HepG2 (cell line): ENCODE results near the gene MZF1. TPM values are rescaled to one million over a fixed set of nuclear protein-coding genes. Genes with fewer than 3 reads are reported as not detected.

ENCODE experiments used
- ARID2 ChIP-seq: sonication (generic); formaldehyde crosslinking; IDR thresholded peaks from 2 replicates; pipeline ENCODE4 v1.8.1; 2022; ENCODE audit warnings: mild to moderate bottlenecking, missing genetic modification reagents, borderline replicate concordance
- KIAA2018 ChIP-seq: sonication (generic); formaldehyde crosslinking; IDR thresholded peaks from 2 replicates; pipeline ENCODE4 v1.5.0; 2020; ENCODE audit warnings: mild to moderate bottlenecking, missing genetic modification reagents, borderline replicate concordance
- NCOR1 ChIP-seq: fragments of 200-600 bp; sonication (generic); IDR thresholded peaks from 2 replicates; pipeline ENCODE4 v1.7.0; 2017; ENCODE audit warnings: antibody characterized with exemption, low read length, borderline replicate concordance
- SOX13 ChIP-seq, 3 experiments: fragments of 450-650 bp in 1 of 3; sonication (generic) in 1 of 3; formaldehyde crosslinking in 1 of 3; IDR thresholded peaks in 2 of 3; conservative IDR thresholded peaks in 1 of 3; 2 replicates each; pipeline versions ENCODE4 v1.5.0 to v1.6.1; 2016 to 2020; ENCODE audit warnings: antibody characterized with exemption in 1 of 3, mild to moderate bottlenecking in 1 of 3, missing compliant biosample characterization in 1 of 3, missing genetic modification reagents in 1 of 3, moderate library complexity in 1 of 3
- ZBTB39 ChIP-seq: sonication (generic); formaldehyde crosslinking; IDR thresholded peaks from 2 replicates; pipeline ENCODE4 v1.5.0; 2020; ENCODE audit warnings: missing genetic modification reagents
- ZNF749 ChIP-seq: sonication (generic); formaldehyde crosslinking; IDR thresholded peaks from 2 replicates; pipeline ENCODE4 v1.8.0; 2022; ENCODE audit warnings: mild to moderate bottlenecking, missing genetic modification reagents, moderate library complexity, borderline replicate concordance
- ZNF792 ChIP-seq: IDR thresholded peaks from 2 replicates; pipeline ENCODE4 v1.6.1; 2016
- ZNF839 ChIP-seq: sonication (generic); formaldehyde crosslinking; IDR thresholded peaks from 2 replicates; pipeline ENCODE4 v1.4.0; 2020; ENCODE audit warnings: missing genetic modification reagents, mild to moderate bottlenecking, borderline replicate concordance
- polyA plus RNA-seq, 8 experiments: library from polyadenylated mRNA; depleted of rRNA in 3 of 8; stranded (reverse) in 7 of 8; unstranded in 1 of 8; fragments of >200 nt; fragmentation: Illumina TruSeq in 4 of 8; extraction: Trizol in 4 of 8; gene quantifications; 2 replicates each; pipeline versions ENCODE4 v1.2.1 to v1.2.3, GENCODE V29; 2011 to 2016; ENCODE audit warnings: low read depth in 4 of 8, missing spikeins in 1 of 8, mixed read lengths in 1 of 8; ENCODE audit not compliant: insufficient read depth in 1 of 8
- total RNA-seq, 5 experiments: library from RNA; depleted of rRNA; stranded (reverse); fragments of >200 nt; fragmentation: Illumina TruSeq; extraction: Trizol; gene quantifications; 2 replicates each; pipeline ENCODE4 v1.2.3, GENCODE V29; 2016; ENCODE audit warnings: low read depth in 1 of 5
- TF ChIP-seq, protein P1 (sequence below): sonication (generic); formaldehyde crosslinking; IDR thresholded peaks from 2 replicates; pipeline ENCODE4 v1.8.0; 2022; ENCODE audit warnings: missing genetic modification reagents, mild to moderate bottlenecking, moderate library complexity, borderline replicate concordance
- TF ChIP-seq, protein P2 (sequence below): sonication (generic); formaldehyde crosslinking; IDR thresholded peaks from 2 replicates; pipeline ENCODE4 v1.5.1; 2020; ENCODE audit warnings: missing genetic modification reagents, mild to moderate bottlenecking, borderline replicate concordance

MZF1 gene
- total and polyA plus RNA-seq, 2 of the 13 experiments (the other 11 are each of a cell fraction or from before 2014, with no cell fraction given) = 3.1 to 8.1 TPM

DNA sequence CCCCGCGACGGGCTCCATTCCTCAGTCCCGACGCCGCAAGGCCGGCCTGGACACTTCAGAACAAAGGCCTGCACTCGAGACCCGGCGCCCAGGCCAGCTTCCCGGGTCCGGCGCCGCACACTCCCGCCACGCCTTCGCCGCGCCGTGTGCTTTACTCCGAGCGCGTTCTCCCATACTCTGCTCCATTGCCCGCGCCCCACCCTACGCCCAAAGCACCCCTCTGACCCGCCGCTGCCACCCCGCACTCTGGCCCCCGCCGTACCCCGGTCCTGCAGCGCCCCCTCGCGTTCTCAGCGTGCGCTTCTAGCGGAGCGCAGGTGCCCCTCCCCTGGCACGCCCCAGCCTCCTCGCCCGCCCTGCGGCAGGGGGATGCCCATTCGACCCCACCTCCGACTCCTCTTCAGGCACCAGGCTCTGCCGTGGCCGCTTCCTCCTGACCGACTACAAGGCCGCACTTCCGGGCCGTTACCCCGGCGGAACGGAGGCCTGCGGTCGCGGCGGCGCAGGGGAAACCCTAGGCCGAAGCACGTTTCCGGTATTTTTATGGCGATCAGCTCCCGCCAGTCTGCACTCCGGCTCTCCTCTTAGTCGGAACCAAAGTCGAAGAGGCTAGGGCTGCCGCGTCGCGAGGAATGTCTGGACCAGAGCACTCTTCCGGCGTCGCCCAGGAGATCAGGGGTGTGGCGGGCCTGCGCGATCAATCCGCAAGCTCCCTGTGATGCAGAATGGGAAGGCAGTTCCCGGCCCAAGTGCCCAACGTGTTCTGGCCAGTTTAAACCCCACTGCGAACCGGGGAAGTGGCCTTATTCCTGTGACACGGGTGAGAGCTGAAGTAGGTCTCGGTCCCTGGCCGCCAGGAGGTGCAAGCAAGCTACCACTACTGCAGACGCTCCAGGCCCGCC, 53.5 kb downstream of the MZF1 start, which contains the start of gene ZBTB45 (continued):
- TF ChIP-seq, protein P1, sequence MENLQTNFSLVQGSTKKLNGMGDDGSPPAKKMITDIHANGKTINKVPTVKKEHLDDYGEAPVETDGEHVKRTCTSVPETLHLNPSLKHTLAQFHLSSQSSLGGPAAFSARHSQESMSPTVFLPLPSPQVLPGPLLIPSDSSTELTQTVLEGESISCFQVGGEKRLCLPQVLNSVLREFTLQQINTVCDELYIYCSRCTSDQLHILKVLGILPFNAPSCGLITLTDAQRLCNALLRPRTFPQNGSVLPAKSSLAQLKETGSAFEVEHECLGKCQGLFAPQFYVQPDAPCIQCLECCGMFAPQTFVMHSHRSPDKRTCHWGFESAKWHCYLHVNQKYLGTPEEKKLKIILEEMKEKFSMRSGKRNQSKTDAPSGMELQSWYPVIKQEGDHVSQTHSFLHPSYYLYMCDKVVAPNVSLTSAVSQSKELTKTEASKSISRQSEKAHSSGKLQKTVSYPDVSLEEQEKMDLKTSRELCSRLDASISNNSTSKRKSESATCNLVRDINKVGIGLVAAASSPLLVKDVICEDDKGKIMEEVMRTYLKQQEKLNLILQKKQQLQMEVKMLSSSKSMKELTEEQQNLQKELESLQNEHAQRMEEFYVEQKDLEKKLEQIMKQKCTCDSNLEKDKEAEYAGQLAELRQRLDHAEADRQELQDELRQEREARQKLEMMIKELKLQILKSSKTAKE (CRISPR knock-in tag) = peak; percentile 73
- TF ChIP-seq ZBTB39 (CRISPR knock-in tag) = peak; percentile 86; the same call in 1 of the 2 replicates
- TF ChIP-seq, protein P2, sequence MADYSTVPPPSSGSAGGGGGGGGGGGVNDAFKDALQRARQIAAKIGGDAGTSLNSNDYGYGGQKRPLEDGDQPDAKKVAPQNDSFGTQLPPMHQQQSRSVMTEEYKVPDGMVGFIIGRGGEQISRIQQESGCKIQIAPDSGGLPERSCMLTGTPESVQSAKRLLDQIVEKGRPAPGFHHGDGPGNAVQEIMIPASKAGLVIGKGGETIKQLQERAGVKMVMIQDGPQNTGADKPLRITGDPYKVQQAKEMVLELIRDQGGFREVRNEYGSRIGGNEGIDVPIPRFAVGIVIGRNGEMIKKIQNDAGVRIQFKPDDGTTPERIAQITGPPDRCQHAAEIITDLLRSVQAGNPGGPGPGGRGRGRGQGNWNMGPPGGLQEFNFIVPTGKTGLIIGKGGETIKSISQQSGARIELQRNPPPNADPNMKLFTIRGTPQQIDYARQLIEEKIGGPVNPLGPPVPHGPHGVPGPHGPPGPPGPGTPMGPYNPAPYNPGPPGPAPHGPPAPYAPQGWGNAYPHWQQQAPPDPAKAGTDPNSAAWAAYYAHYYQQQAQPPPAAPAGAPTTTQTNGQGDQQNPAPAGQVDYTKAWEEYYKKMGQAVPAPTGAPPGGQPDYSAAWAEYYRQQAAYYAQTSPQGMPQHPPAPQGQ (CRISPR knock-in tag) = peak; percentile 37; the same call in 1 of the 2 replicates
- TF ChIP-seq ARID2 (CRISPR knock-in tag) = no peak
- TF ChIP-seq SOX13 (IDR thresholded peaks at IDR 0.05) = no peak
- TF ChIP-seq SOX13 (CRISPR knock-in tag; conservative IDR thresholded peaks at IDR 0.05 in 1 of 2, IDR thresholded peaks at IDR 0.05 in 1 of 2) = peak in 1 of 2 experiments; percentile 68; a peak in 2 of 4 replicates
- TF ChIP-seq ZNF749 (CRISPR knock-in tag) = peak; percentile 18; the same call in 1 of the 2 replicates
- TF ChIP-seq ZNF839 (CRISPR knock-in tag) = no peak; the same call in none of the 2 replicates
- TF ChIP-seq ZNF792 (CRISPR knock-in tag) = peak; percentile 93
- peak; percentile 78; the same call in 1 of the 2 replicates for TF ChIP-seq KIAA2018 (CRISPR knock-in tag)
- 0 out of 2 replicates have a peak, but pooled peaks have one; percentile 75 for TF ChIP-seq NCOR1
